GM23338 (cell line): ENCODE measurements around the gene PTPRQ. TPM values are rescaled to one million over a fixed set of nuclear protein-coding genes. Genes with fewer than 3 reads are reported as not detected.

ENCODE experiments used
- EZH2 ChIP-seq: fragments of 200-600 bp; sonication (generic); IDR thresholded peaks from one replicate; pipeline ENCODE4 v1.8.0; 2017; ENCODE audit warnings: antibody characterized with exemption, mild to moderate bottlenecking, low read depth; ENCODE audit not compliant: unreplicated experiment
- EZH2phosphoT487 ChIP-seq: fragments of 200-600 bp; sonication (generic); IDR thresholded peaks from one replicate; pipeline ENCODE4 v1.8.1; 2018; ENCODE audit warnings: antibody characterized with exemption; ENCODE audit not compliant: unreplicated experiment
- NANOG ChIP-seq: IDR thresholded peaks from 2 replicates; pipeline ENCODE4 v1.6.1; 2016; ENCODE audit warnings: antibody characterized with exemption, borderline replicate concordance
- POLR2AphosphoS5 ChIP-seq: IDR thresholded peaks from 2 replicates; pipeline ENCODE4 v1.6.1; 2016; ENCODE audit warnings: antibody characterized with exemption, low read depth
- STAT1 ChIP-seq: IDR thresholded peaks from one replicate; pipeline ENCODE4 v1.6.1; 2016; ENCODE audit warnings: antibody characterized with exemption; ENCODE audit not compliant: unreplicated experiment
- ZNF114 ChIP-seq: fragments of 250-450 bp; sonication (Bioruptor Pico); IDR thresholded peaks from 2 replicates; pipeline ENCODE4 v1.5.0; 2020; ENCODE audit warnings: mild to moderate bottlenecking, moderate library complexity
- ZNF331 ChIP-seq: fragments of 250-450 bp; sonication (Bioruptor Pico); IDR thresholded peaks from 2 replicates; pipeline ENCODE4 v1.5.0; 2020; ENCODE audit warnings: low read depth, mild to moderate bottlenecking, moderate library complexity
- polyA plus RNA-seq: library from polyadenylated mRNA; unstranded; fragments of >200 nt; fragmentation: Nextera tagmentation; extraction: Ambion mirVana; gene quantifications from 2 replicates; pipeline ENCODE4 v1.2.1, GENCODE V29; 2016
- total RNA-seq: library from RNA; depleted of rRNA; stranded (reverse); fragments of >200 nt; shearing (Covaris generic); gene quantifications from 2 replicates; pipeline ENCODE4 v1.2.3, GENCODE V29; 2014
- TF ChIP-seq, protein P1 (sequence below): fragments of 250-450 bp; sonication (Bioruptor Pico); IDR thresholded peaks from 2 replicates; pipeline ENCODE4 v1.5.0; 2020; ENCODE audit warnings: mild to moderate bottlenecking, moderate library complexity
- TF ChIP-seq, protein P2 (sequence below): IDR thresholded peaks from 2 replicates; pipeline ENCODE4 v1.6.1; 2016; ENCODE audit warnings: antibody characterized with exemption
- TF ChIP-seq, protein P3 (sequence below), 2 experiments: fragments of 200-600 bp in 1 of 2; sonication (generic) in 1 of 2; conservative IDR thresholded peaks; 2 replicates each; pipeline versions ENCODE4 v1.5.1 to v1.6.1; 2016 to 2017; ENCODE audit warnings: antibody characterized with exemption in 2 of 2, low read depth in 2 of 2, mild to moderate bottlenecking in 2 of 2, moderate library complexity in 1 of 2

The PTPRQ gene
- total and polyA plus RNA-seq, 2 experiments from 2014 or later = not detected

DNA sequence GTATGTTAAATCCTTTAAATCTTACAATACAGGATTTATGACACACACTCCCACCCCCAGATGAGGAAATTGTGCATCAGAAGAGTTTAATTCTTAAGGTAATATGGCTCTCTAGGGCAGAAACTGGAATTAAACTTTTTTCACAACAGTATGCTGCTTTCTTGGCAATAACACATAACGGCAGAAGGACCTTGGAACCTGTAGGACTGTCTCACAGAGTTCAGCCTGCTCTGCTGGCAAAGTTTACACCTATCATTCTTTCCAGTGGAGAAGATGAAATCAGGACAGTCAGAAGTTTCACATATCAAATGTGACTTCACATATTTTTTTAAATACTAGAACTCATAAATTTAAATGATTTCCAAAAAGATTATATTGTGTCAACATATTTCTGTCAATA, 232.8 kb downstream of the PTPRQ start (continued):
- TF ChIP-seq, protein P1, sequence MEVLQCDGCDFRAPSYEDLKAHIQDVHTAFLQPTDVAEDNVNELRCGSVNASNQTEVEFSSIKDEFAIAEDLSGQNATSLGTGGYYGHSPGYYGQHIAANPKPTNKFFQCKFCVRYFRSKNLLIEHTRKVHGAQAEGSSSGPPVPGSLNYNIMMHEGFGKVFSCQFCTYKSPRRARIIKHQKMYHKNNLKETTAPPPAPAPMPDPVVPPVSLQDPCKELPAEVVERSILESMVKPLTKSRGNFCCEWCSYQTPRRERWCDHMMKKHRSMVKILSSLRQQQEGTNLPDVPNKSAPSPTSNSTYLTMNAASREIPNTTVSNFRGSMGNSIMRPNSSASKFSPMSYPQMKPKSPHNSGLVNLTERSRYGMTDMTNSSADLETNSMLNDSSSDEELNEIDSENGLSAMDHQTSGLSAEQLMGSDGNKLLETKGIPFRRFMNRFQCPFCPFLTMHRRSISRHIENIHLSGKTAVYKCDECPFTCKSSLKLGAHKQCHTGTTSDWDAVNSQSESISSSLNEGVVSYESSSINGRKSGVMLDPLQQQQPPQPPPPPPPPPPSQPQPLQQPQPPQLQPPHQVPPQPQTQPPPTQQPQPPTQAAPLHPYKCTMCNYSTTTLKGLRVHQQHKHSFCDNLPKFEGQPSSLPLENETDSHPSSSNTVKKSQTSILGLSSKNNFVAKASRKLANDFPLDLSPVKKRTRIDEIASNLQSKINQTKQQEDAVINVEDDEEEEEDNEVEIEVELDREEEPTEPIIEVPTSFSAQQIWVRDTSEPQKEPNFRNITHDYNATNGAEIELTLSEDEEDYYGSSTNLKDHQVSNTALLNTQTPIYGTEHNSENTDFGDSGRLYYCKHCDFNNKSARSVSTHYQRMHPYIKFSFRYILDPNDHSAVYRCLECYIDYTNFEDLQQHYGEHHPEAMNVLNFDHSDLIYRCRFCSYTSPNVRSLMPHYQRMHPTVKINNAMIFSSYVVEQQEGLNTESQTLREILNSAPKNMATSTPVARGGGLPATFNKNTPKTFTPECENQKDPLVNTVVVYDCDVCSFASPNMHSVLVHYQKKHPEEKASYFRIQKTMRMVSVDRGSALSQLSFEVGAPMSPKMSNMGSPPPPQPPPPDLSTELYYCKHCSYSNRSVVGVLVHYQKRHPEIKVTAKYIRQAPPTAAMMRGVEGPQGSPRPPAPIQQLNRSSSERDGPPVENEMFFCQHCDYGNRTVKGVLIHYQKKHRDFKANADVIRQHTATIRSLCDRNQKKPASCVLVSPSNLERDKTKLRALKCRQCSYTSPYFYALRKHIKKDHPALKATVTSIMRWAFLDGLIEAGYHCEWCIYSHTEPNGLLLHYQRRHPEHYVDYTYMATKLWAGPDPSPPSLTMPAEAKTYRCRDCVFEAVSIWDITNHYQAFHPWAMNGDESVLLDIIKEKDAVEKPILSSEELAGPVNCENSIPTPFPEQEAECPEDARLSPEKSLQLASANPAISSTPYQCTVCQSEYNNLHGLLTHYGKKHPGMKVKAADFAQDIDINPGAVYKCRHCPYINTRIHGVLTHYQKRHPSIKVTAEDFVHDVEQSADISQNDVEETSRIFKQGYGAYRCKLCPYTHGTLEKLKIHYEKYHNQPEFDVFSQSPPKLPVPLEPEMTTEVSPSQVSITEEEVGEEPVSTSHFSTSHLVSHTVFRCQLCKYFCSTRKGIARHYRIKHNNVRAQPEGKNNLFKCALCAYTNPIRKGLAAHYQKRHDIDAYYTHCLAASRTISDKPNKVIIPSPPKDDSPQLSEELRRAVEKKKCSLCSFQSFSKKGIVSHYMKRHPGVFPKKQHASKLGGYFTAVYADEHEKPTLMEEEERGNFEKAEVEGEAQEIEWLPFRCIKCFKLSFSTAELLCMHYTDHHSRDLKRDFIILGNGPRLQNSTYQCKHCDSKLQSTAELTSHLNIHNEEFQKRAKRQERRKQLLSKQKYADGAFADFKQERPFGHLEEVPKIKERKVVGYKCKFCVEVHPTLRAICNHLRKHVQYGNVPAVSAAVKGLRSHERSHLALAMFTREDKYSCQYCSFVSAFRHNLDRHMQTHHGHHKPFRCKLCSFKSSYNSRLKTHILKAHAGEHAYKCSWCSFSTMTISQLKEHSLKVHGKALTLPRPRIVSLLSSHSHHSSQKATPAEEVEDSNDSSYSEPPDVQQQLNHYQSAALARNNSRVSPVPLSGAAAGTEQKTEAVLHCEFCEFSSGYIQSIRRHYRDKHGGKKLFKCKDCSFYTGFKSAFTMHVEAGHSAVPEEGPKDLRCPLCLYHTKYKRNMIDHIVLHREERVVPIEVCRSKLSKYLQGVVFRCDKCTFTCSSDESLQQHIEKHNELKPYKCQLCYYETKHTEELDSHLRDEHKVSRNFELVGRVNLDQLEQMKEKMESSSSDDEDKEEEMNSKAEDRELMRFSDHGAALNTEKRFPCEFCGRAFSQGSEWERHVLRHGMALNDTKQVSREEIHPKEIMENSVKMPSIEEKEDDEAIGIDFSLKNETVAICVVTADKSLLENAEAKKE (CRISPR knock-in tag) = no peak
- TF ChIP-seq NANOG (no peak), POLR2AphosphoS5 (no peak), EZH2phosphoT487 (no peak), ZNF331 (CRISPR knock-in tag) (no peak), STAT1 (no peak), EZH2 (no peak), ZNF114 (CRISPR knock-in tag) (no peak)
- TF ChIP-seq, protein P2, sequence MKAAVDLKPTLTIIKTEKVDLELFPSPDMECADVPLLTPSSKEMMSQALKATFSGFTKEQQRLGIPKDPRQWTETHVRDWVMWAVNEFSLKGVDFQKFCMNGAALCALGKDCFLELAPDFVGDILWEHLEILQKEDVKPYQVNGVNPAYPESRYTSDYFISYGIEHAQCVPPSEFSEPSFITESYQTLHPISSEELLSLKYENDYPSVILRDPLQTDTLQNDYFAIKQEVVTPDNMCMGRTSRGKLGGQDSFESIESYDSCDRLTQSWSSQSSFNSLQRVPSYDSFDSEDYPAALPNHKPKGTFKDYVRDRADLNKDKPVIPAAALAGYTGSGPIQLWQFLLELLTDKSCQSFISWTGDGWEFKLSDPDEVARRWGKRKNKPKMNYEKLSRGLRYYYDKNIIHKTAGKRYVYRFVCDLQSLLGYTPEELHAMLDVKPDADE = no peak
- TF ChIP-seq, protein P3, sequence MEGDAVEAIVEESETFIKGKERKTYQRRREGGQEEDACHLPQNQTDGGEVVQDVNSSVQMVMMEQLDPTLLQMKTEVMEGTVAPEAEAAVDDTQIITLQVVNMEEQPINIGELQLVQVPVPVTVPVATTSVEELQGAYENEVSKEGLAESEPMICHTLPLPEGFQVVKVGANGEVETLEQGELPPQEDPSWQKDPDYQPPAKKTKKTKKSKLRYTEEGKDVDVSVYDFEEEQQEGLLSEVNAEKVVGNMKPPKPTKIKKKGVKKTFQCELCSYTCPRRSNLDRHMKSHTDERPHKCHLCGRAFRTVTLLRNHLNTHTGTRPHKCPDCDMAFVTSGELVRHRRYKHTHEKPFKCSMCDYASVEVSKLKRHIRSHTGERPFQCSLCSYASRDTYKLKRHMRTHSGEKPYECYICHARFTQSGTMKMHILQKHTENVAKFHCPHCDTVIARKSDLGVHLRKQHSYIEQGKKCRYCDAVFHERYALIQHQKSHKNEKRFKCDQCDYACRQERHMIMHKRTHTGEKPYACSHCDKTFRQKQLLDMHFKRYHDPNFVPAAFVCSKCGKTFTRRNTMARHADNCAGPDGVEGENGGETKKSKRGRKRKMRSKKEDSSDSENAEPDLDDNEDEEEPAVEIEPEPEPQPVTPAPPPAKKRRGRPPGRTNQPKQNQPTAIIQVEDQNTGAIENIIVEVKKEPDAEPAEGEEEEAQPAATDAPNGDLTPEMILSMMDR (conservative IDR thresholded peaks at IDR 0.05; ENCODE audit: low read depth in 2 of 2) = no peak
